ENCODE data around the gene CCDC200.
"Not testable (repeated sequence)": the region's sequence is repeated elsewhere in the genome, so short reads cannot be mapped to it uniquely, and the experiment has no call there.

CCDC200 gene

DNA sequence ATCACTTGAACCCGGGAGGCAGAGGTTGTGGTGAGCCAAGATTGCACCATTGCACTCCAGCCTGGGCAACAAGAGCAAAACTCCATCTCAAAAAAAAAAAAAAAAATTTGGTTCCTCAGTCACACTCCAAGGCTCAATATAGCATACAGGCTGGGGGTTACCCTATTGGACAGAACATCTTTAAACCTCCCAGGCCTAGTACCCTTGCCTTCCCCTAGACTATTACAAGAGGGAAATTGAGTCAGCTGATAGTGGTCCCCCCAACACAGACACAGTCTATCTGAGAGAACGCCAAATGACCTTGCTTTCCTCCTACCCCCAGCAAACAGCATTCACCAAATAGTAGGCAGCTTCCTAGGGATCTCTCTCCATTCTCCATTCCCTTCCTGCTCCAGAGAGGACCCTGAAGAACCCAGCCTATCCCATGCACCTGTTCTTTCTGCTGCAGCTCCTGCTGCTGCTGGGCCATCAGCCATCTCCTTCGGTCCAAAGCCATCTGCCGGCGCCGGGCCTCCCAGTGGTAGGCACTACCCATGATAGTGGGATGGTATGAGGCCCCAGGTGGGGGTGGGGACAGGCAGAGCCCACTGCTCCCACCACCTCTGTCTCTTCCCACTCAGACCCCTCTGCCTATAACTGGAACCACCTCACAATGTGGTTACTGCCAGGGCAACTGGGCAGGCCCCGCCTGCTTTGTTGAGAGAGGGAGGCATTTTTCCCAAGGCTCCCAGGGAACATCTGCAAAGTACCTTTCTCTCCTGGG lies at the start of gene CCDC200:
TSS of gene CCDC200 (minus strand) at position 604 of the 763 bp plus-strand sequence. CDS start at position 535, 69 bp downstream.
- DNase-seq (ENCODE audit: extremely low spot score); POLR2A ChIA-PET; CTCF ChIA-PET: not testable (repeated sequence)

DNA sequence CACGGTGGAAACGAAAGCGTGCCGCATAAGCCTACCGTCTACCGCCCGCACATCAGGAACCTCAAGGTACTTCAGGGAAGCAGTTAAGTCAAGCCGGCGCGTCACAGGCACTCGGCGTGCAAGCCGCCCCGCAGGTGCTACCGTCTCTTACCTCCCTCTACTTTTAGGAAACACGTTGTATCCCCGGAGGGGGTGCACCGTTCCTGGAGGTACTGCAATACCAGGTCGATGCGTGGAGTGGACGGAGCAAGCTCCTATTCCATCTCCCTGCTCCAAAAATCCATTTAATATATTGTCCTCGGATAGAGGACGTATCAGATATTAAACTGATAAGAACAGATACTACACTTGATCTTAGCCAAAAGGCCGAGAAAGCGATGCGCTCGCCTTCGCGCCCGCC lies 44.5 kb upstream of the CCDC200 start:
- CTCF ChIA-PET, POLR2A ChIA-PET: not testable (repeated sequence)

DNA sequence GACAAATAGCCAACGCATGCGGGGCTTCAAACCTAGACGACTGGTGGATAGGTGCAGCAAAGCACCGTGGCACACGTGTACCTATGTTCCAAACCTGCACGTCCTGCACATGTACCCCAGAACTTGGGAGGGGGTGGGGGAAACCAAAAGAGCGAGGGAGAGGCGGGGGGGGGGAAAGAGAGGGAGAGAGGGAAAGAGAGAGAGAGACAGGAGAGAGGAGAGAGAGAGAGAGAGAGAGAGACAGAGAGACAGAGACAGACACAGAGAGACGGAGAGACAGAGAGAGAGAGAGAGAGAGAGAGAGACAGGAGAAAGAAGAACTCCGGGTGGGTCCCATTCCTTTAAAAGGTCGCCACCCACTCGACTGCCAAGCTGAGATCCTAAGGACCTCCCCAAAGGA lies 44.1 kb upstream of the CCDC200 start:
- POLR2A ChIA-PET; CTCF ChIA-PET; DNase-seq (ENCODE audit: extremely low spot score): not testable (repeated sequence)

More for the DNA sequence above, 44.5 kb upstream of the CCDC200 start:
- not testable (repeated sequence) for DNase-seq (ENCODE audit: extremely low spot score)

DNA sequence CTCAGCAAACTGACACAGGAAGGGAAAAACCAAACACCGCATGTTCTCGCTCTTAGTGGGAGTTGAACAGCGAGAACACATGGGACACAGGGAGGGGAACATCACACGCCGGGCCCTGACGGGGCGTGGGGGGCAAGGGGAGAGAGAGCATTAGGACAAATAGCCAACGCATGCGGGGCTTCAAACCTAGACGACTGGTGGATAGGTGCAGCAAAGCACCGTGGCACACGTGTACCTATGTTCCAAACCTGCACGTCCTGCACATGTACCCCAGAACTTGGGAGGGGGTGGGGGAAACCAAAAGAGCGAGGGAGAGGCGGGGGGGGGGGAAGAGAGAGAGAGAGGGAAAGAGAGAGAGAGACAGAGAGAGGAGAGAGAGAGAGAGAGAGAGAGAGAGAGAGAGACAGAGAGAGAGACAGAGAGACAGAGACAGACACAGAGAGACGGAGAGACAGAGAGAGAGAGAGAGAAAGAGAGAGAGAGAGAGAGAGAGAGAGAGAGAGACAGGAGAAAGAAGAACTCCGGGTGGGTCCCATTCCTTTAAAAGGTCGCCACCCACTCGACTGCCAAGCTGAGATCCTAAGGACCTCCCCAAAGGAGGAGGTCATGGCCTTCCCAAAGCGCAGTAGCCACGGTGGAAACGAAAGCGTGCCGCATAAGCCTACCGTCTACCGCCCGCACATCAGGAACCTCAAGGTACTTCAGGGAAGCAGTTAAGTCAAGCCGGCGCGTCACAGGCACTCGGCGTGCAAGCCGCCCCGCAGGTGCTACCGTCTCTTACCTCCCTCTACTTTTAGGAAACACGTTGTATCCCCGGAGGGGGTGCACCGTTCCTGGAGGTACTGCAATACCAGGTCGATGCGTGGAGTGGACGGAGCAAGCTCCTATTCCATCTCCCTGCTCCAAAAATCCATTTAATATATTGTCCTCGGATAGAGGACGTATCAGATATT lies 42.4 kb upstream of the CCDC200 start:
- CTCF ChIA-PET; DNase-seq (ENCODE audit: extremely low spot score); POLR2A ChIA-PET: not testable (repeated sequence)

DNA sequence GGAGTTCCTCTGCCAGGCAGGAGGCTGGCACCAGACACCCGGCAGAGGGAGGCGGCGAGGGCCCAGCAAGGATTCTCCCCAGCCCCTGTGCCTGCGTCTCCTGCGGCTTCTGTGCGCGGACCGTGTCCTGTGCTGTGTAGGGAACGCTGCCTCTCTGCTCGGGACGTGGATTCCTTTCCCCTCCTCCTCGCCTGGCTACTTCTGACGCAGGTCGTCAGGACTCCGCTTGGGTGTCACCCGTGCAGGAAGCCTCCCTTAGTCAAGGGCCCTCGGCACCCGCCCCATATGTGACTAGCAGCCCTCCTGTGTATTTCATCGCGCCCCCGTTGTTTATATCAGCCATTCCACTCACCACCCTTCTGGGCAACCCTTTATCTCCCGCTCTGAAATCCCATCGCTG lies 18.0 kb upstream of the CCDC200 start:
- DNase-seq (ENCODE audit: extremely low spot score); POLR2A ChIA-PET; CTCF ChIA-PET: not testable (repeated sequence)

DNA sequence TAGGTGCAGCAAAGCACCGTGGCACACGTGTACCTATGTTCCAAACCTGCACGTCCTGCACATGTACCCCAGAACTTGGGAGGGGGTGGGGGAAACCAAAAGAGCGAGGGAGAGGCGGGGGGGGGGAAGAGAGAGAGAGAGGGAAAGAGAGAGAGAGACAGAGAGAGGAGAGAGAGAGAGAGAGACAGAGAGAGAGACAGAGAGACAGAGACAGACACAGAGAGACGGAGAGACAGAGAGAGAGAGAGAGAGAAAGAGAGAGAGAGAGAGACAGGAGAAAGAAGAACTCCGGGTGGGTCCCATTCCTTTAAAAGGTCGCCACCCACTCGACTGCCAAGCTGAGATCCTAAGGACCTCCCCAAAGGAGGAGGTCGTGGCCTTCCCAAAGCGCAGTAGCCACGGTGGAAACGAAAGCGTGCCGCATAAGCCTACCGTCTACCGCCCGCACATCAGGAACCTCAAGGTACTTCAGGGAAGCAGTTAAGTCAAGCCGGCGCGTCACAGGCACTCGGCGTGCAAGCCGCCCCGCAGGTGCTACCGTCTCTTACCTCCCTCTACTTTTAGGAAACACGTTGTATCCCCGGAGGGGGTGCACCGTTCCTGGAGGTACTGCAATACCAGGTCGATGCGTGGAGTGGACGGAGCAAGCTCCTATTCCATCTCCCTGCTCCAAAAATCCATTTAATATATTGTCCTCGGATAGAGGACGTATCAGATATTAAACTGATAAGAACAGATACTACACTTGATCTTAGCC lies 12.4 kb upstream of the CCDC200 start:
- POLR2A ChIA-PET; DNase-seq (ENCODE audit: extremely low spot score); CTCF ChIA-PET: not testable (repeated sequence)

DNA sequence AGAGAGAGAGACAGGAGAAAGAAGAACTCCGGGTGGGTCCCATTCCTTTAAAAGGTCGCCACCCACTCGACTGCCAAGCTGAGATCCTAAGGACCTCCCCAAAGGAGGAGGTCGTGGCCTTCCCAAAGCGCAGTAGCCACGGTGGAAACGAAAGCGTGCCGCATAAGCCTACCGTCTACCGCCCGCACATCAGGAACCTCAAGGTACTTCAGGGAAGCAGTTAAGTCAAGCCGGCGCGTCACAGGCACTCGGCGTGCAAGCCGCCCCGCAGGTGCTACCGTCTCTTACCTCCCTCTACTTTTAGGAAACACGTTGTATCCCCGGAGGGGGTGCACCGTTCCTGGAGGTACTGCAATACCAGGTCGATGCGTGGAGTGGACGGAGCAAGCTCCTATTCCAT lies 11.2 kb upstream of the CCDC200 start:
- POLR2A ChIA-PET; DNase-seq (ENCODE audit: extremely low spot score); CTCF ChIA-PET: not testable (repeated sequence)

DNA sequence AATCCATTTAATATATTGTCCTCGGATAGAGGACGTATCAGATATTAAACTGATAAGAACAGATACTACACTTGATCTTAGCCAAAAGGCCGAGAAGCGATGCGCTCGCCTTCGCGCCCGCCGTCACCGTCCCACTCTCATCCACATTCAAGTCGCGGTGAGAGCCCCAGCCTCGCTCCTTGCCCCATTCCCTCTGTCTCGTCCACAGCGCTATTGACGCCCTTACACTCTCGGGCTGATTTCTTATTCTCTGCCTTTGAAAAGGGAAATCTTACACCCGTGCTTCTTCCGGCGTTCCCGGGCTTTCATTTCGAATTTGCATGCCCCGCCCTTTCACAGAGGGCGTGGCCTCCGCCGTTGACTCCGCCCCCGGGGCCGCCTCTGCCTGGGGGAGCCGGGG lies 5.5 kb upstream of the CCDC200 start, which contains the start of gene RNU2-1:
TSS of gene RNU2-1 (minus strand) at position 101 of the 400 bp plus-strand sequence.
- POLR2A ChIA-PET, result not testable (repeated sequence)

DNA sequence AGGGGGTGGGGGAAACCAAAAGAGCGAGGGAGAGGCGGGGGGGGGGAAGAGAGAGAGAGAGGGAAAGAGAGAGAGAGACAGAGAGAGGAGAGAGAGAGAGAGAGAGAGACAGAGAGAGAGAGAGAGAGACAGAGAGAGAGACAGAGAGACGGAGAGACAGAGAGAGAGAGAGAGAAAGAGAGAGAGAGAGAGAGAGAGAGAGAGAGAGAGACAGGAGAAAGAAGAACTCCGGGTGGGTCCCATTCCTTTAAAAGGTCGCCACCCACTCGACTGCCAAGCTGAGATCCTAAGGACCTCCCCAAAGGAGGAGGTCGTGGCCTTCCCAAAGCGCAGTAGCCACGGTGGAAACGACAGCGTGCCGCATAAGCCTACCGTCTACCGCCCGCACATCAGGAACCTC lies 4.8 kb upstream of the CCDC200 start:
- POLR2A ChIA-PET; DNase-seq (ENCODE audit: extremely low spot score); CTCF ChIA-PET: not testable (repeated sequence)

More for the DNA sequence above, 5.5 kb upstream of the CCDC200 start, which contains the start of gene RNU2-1:
- CTCF ChIA-PET; DNase-seq (ENCODE audit: extremely low spot score): not testable (repeated sequence)

DNA sequence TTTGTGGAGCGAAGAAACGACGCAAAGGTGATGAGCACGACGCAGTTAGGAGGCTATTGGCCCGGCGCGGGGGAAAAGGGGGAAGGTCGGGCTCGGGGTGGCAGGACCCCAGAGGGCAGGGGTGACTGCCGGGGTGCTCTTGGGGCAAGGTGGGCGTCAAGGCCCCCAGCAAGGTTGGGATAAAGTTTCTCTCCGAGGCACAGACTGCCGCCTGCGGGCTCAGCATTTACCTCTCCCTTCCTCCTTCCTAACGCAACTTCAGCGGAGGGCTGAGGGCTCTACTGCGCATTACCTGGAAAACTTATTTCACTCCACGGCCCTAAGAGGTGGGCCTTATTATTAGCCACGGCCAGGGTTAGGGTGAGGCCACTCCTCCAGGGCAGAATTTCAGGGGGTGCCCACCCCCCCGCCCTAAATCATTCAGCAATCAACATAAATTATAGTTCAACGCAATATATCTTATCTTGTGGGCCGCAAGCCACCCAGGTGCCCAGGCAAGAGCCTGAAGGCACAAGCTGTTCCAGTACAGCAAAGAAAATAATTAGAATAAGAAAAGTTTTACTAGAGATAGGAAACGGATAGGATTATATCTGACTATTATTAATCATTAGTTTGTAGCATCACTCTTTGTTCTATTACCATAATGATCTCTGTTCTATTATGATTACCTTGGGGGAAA lies 3.7 kb upstream of the CCDC200 start:
- CTCF ChIA-PET; POLR2A ChIA-PET; DNase-seq (ENCODE audit: extremely low spot score): not testable (repeated sequence)

DNA sequence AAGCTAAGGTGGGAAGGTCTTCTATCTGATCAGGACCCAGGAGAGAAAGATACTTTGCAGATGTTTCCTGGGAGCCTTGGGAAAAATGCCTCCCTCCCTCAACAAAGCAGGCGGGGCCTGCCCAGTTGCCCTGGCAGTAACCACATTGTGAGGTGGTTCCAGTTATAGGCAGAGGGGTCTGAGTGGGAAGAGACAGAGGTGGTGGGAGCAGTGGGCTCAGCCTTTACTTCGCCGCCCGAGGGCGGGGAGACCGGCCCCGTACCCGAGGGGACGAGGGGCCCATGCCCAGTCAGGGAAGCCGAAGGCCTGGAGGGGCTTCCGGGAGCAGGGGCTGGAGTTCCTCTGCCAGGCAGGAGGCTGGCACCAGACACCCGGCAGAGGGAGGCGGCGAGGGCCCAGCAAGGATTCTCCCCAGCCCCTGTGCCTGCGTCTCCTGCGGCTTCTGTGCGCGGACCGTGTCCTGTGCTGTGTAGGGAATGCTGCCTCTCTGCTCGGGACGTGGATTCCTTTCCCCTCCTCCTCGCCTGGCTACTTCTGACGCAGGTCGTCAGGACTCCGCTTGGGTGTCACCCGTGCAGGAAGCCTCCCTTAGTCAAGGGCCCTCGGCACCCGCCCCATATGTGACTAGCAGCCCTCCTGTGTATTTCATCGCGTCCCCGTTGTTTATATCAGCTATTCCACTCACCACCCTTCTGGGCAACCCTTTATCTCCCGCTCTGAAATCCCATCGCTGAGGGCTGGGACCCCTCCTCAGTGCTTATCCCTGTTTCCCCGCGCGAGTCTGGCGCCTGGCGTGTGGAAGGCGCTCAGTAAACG lies 3.0 kb upstream of the CCDC200 start:
- DNase-seq (ENCODE audit: extremely low spot score); CTCF ChIA-PET; POLR2A ChIA-PET: not testable (repeated sequence)

DNA sequence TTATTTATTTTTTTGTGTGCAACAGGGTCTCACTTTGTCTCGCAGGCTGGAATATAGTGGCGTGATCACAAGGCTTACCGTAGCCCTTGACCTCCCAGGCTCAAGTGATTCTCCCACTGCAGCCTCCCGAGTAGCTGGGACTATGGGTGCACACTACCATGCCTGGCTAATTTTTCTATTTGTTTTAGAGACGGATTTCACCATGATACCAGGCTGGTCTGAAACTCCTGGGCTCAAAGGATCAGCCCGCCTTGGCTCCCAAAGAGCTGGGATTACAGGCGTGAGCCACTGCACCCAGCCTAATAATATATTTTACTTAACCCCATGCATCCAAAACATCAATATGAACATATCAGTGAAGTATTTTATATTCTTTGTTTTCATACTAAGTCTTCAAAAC lies 2.0 kb downstream of the CCDC200 start:
- TF ChIP-seq SUZ12 (IDR thresholded peaks at IDR 0.05) (no peak), CTBP1 (IDR thresholded peaks at IDR 0.05; ENCODE audit: borderline replicate concordance) (no peak), ZNF384 (IDR thresholded peaks at IDR 0.05) (no peak), HDGF (IDR thresholded peaks at IDR 0.05; ENCODE audit: borderline replicate concordance) (no peak), FOXA1 (IDR thresholded peaks at IDR 0.05) (no peak), ARNT (IDR thresholded peaks at IDR 0.05) (no peak), NFRKB (IDR thresholded peaks at IDR 0.05) (no peak), L3MBTL2 (conservative IDR thresholded peaks at IDR 0.05) (no peak), TARDBP (IDR thresholded peaks at IDR 0.05) (no peak), SP1 (IDR thresholded peaks at IDR 0.05) (no peak)
- DNase-seq (ENCODE audit: extremely low spot score), result no peak
- ChIA-PET CTCF (no interaction called here), POLR2A (interaction anchor here (1.2 kb wide), 1 partner anchor 89 kb away, joined by 7 read pairs; no protein-coding TSS in a partner anchor)
